HG02678 (cell line): Measurements from ENCODE around the gene PABPC1L.
A peak's percentile ranks its signal among the peaks of the same experiment; 100 is the strongest.

Experiments used
- ATAC-seq: cut with Tn5 transposase; IDR thresholded peaks from one replicate; pipeline ENCODE4 v1.9.1; 2021; ENCODE audit warnings: mild to moderate bottlenecking, moderate library complexity; ENCODE audit not compliant: unreplicated experiment

The PABPC1L gene

GRCh38 chr20:44966030-44966961, 56.4 kb downstream of the PABPC1L start, which contains the start of gene STK4:
TSS of gene STK4 (plus strand) at chr20:44966512. CDS start at chr20:44966569, 57 bp downstream.
- peak; percentile 76 for ATAC-seq

GRCh38 chr20:44967207-44967807, 57.4 kb downstream of the PABPC1L start:
- no peak for ATAC-seq

- no peak for ATAC-seq
These were observed 59.5 kb downstream of the PABPC1L start for GRCh38 chr20:44969300-44969894.

GRCh38 chr20:44970243-44970757, 60.4 kb downstream of the PABPC1L start:
- ATAC-seq: no peak

GRCh38 chr20:44973053-44973452, 63.2 kb downstream of the PABPC1L start:
- ATAC-seq: no peak

GRCh38 chr20:44976698-44977097, 66.8 kb downstream of the PABPC1L start:
- ATAC-seq: no peak

GRCh38 chr20:44979090-44979621, 69.3 kb downstream of the PABPC1L start:
- ATAC-seq: peak; percentile 90

- ATAC-seq: no peak
These were observed 72.0 kb downstream of the PABPC1L start for GRCh38 chr20:44981736-44982406.

- no peak for ATAC-seq
These were observed 73.3 kb downstream of the PABPC1L start for GRCh38 chr20:44983093-44983674.

GRCh38 chr20:44988631-44989171, 78.8 kb downstream of the PABPC1L start:
- ATAC-seq: no peak
